Suprapubic skin (tissue), 3 donors: Measurements from ENCODE around the gene OPALIN.

Experiments
- EP300 ChIP-seq: sonication (generic); formaldehyde crosslinking; IDR thresholded peaks from one replicate; pipeline ENCODE4 v1.6.1; 2017; ENCODE audit warnings: antibody characterized with exemption
- POLR2A ChIP-seq, 2 donors: fragments of 450-650 bp; IDR thresholded peaks; one replicate each; pipeline ENCODE4 v1.6.1; 2017; ENCODE audit warnings: antibody characterized with exemption in 2 of 2, mild to moderate bottlenecking in 2 of 2, moderate library complexity in 2 of 2
- TF ChIP-seq, protein P1 (sequence below), 2 donors: fragments of 200-600 bp in 1 of 2; fragments of 450-650 bp in 1 of 2; sonication (generic) in 1 of 2; IDR thresholded peaks; one replicate each; pipeline ENCODE4 v1.5.1; 2016 to 2019; ENCODE audit warnings: antibody characterized with exemption in 2 of 2, mild to moderate bottlenecking in 1 of 2, moderate library complexity in 1 of 2

DNA sequence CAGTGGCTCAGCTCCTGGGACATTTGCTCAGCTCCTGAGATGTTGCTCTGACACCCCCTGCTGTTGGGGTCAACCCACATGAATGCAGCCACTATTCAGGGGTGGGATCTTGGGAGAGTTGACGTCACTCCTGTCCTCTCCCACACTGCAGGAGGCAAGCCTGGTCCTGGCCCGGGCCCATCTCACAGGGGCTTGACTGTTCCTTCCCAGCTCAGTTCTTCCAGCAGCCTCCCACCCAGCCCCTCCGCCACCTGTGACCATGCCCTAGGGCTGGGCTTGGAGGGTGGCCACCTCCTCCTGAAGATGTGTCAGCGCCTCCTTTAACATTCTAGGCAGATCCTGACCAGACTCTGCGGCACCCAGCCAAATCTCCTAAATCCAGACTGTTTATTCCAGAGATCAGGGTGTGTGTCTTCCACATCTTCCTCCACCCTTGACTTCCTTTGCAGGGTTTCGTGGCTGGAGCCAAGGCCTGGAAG lies 19.1 kb upstream of the OPALIN start:
- TF ChIP-seq POLR2A (IDR thresholded peaks at IDR 0.05) (no peak), EP300 (no peak)
- TF ChIP-seq, protein P1, sequence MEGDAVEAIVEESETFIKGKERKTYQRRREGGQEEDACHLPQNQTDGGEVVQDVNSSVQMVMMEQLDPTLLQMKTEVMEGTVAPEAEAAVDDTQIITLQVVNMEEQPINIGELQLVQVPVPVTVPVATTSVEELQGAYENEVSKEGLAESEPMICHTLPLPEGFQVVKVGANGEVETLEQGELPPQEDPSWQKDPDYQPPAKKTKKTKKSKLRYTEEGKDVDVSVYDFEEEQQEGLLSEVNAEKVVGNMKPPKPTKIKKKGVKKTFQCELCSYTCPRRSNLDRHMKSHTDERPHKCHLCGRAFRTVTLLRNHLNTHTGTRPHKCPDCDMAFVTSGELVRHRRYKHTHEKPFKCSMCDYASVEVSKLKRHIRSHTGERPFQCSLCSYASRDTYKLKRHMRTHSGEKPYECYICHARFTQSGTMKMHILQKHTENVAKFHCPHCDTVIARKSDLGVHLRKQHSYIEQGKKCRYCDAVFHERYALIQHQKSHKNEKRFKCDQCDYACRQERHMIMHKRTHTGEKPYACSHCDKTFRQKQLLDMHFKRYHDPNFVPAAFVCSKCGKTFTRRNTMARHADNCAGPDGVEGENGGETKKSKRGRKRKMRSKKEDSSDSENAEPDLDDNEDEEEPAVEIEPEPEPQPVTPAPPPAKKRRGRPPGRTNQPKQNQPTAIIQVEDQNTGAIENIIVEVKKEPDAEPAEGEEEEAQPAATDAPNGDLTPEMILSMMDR (IDR thresholded peaks at IDR 0.05): no peak
